Sigmoid colon (tissue), 7 donors: ENCODE results near the gene YIPF6. TPM values are rescaled to one million over a fixed set of nuclear protein-coding genes. Genes with fewer than 3 reads are reported as not detected.
A peak's percentile ranks its signal among the peaks of the same experiment; 100 is the strongest.

Experiments used
- DNase-seq: peaks from one replicate; pipeline ENCODE4 v3.0.0-alpha.2; 2019
- H3K27ac ChIP-seq, 4 donors: fragments of 200-600 bp; sonication (generic); one replicate each; pipeline ENCODE4 v1.5.1; 2016 to 2019; ENCODE audit warnings: mild to moderate bottlenecking in 1 of 4
- H3K27me3 ChIP-seq, 3 donors: fragments of 200-600 bp; sonication (generic); one replicate each; pipeline ENCODE4 v1.5.1; 2019; ENCODE audit warnings: mild to moderate bottlenecking in 1 of 3
- H3K36me3 ChIP-seq, 4 donors: fragments of 200-600 bp; sonication (generic); one replicate each; pipeline ENCODE4 v1.5.1; 2016 to 2019
- H3K4me1 ChIP-seq, 4 donors: fragments of 200-600 bp; sonication (generic); one replicate each; pipeline ENCODE4 v1.5.1; 2017 to 2019
- H3K4me3 ChIP-seq, 4 donors: fragments of 200-600 bp; sonication (generic); one replicate each; pipeline ENCODE4 v1.5.1; 2017 to 2019; ENCODE audit warnings: mild to moderate bottlenecking in 2 of 4, moderate library complexity in 1 of 4
- H3K9me3 ChIP-seq, 4 donors: fragments of 200-600 bp in 3 of 4; sonication (generic) in 3 of 4; one replicate each; pipeline versions ENCODE4 v1.5.1 to v1.6.1; 2013 to 2019
- CTCF ChIP-seq, 4 experiments: fragments of 450-650 bp in 3 of 4; fragments of 200-600 bp in 1 of 4; IDR thresholded peaks; one replicate each; pipeline ENCODE4 v1.5.1; 2016 to 2019; ENCODE audit warnings: antibody characterized with exemption in 4 of 4, mild to moderate bottlenecking in 3 of 4, moderate library complexity in 2 of 4
- EP300 ChIP-seq, 4 donors: sonication (generic); formaldehyde crosslinking; IDR thresholded peaks; one replicate each; pipeline ENCODE4 v1.6.1; 2017; ENCODE audit warnings: antibody characterized with exemption in 4 of 4
- POLR2A ChIP-seq, 2 donors: fragments of 450-650 bp; IDR thresholded peaks; one replicate each; pipeline ENCODE4 v1.6.1; 2016; ENCODE audit warnings: antibody characterized with exemption in 2 of 2, mild to moderate bottlenecking in 2 of 2, moderate library complexity in 2 of 2
- POLR2AphosphoS5 ChIP-seq, 4 donors: sonication (generic); formaldehyde crosslinking; IDR thresholded peaks; one replicate each; pipeline ENCODE4 v1.6.1; 2017; ENCODE audit warnings: antibody characterized with exemption in 4 of 4
- WGBS, 2 donors: extraction: QIAGEN DNeasy Blood & Tissue Kit; methylation state at CpG; one replicate each; pipeline ENCODE4 v1.1.7; 2013; 5-methylcytosine and 5-hydroxymethylcytosine counted together
- intact Hi-C: fragments of 100-400 bp; cut with DNase I; formaldehyde crosslinking; loops from one replicate; pipeline ENCODE4 v1.15.1; 2023
- polyA plus RNA-seq, 3 donors: library from polyadenylated mRNA; stranded (reverse); fragments of 200-250 nt; gene quantifications; one replicate each; pipeline ENCODE4 v1.2.3, GENCODE V29; 2013
- total RNA-seq, 4 donors: library from RNA; depleted of rRNA; stranded (reverse); fragments of >200 nt; gene quantifications; one replicate each; pipeline ENCODE4 v1.1.0, GENCODE V29; 2016
- donor health status: healthy with polysubstance abuse.
- donor health status: Bipolar disorder and iron deficiency.
- donor health status: healthy.

The YIPF6 gene
- total and polyA plus RNA-seq, 7 donors, result 7.2 to 36.1 (median 21.9) TPM

GRCh38 chrX:68461093-68461492, 37.8 kb upstream of the YIPF6 start:
- Histone ChIP-seq H3K36me3 (no peaks in the 10 kb centered on the region), H3K4me3 (no peak overlapping the region), H3K27ac (no peak overlapping the region), H3K9me3 (no peaks in the 10 kb centered on the region), H3K4me1 (no peaks in the 10 kb centered on the region), H3K27me3 (no peaks in the 10 kb centered on the region)
- intact Hi-C loops, result no loop called here
- 55 to 58% methylated on average over 6 of the region's 6 CpGs for WGBS, 2 donors
- TF ChIP-seq POLR2A (IDR thresholded peaks at IDR 0.05), result no peak
- TF ChIP-seq CTCF (IDR thresholded peaks at IDR 0.05), result no peak
- TF ChIP-seq POLR2AphosphoS5 (IDR thresholded peaks at IDR 0.05), result no peak
- TF ChIP-seq EP300 (IDR thresholded peaks at IDR 0.05), result no peak
- DNase-seq, result no peak

DNA sequence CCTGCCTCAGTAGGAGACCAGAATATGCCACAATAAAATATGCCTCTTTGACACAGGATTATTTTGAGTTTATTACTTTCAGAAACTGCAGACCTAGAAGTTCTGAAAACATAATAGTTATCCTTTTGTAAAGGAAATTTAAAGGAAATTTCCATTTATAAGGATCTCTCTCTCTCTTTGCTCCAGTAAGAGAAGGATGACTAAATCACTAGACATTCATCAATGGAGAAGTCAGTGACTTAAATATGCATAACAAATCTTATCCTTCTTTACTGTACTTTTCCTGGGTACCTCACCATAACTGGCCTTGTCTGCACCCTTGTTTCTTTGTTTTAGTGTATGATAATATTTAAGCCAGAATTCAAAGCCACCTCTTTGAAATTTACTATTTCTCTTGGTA, 37.3 kb upstream of the YIPF6 start:
- intact Hi-C loops, result no loop called here
- no peak overlapping the region for H3K4me3 ChIP-seq
- no peak for TF ChIP-seq EP300 (IDR thresholded peaks at IDR 0.05)
- no peak for TF ChIP-seq POLR2AphosphoS5 (IDR thresholded peaks at IDR 0.05)
- no peak for TF ChIP-seq POLR2A (IDR thresholded peaks at IDR 0.05)
- no peak for TF ChIP-seq CTCF (IDR thresholded peaks at IDR 0.05)

DNA sequence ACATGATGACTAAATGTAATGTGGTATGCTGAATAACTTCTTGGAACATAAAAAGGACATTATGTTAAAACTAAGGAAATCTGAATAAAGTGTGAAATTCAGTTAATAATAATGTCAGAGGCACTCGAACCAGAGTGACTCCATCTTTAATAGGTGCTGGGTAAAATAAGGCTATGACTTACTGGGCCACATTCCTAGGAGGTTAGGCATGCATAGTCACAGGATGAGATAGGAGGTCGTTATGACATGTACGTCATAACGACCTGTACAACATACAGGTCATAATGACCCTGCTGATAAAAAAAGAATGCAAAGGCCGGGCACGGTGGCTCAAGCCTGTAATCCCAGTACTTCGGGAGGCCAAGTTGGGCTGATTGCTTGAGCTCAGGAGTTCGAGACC, 36.7 kb upstream of the YIPF6 start:
- no peak overlapping the region for H3K4me3 ChIP-seq
- no peaks in the 10 kb centered on the region for H3K36me3 ChIP-seq
- no peak overlapping the region for H3K27ac ChIP-seq
- no peak for DNase-seq
- 56 to 71% methylated on average over 8 of the region's 8 CpGs for WGBS, 2 donors
- no peaks in the 10 kb centered on the region for H3K4me1 ChIP-seq
- H3K27me3 ChIP-seq, result no peaks in the 10 kb centered on the region
- TF ChIP-seq POLR2AphosphoS5 (IDR thresholded peaks at IDR 0.05), result no peak
- TF ChIP-seq CTCF (IDR thresholded peaks at IDR 0.05), result no peak
- no peak for TF ChIP-seq EP300 (IDR thresholded peaks at IDR 0.05)
- no peak for TF ChIP-seq POLR2A (IDR thresholded peaks at IDR 0.05)
- intact Hi-C loops, result loop anchor here (1.0 kb wide), 1 partner anchor 265 kb away; no protein-coding TSS in a partner anchor
- no peaks in the 10 kb centered on the region for H3K9me3 ChIP-seq

More for the DNA sequence above, 37.3 kb upstream of the YIPF6 start:
- no peaks in the 10 kb centered on the region for H3K9me3 ChIP-seq
- no peak for DNase-seq
- no peak overlapping the region for H3K27ac ChIP-seq
- H3K36me3 ChIP-seq, result no peaks in the 10 kb centered on the region
- H3K4me1 ChIP-seq, result no peaks in the 10 kb centered on the region
- no peaks in the 10 kb centered on the region for H3K27me3 ChIP-seq

- no peak for DNase-seq
- Histone ChIP-seq H3K27ac (no peak overlapping the region), H3K9me3 (no peaks in the 10 kb centered on the region), H3K4me3 (no peak overlapping the region), H3K36me3 (no peaks in the 10 kb centered on the region), H3K4me1 (no peaks in the 10 kb centered on the region), H3K27me3 (no peaks in the 10 kb centered on the region)
- intact Hi-C loops, result loop anchor here (1.0 kb wide), 1 partner anchor 265 kb away; no protein-coding TSS in a partner anchor
- 28 to 35% methylated on average over 8 of the region's 8 CpGs for WGBS, 2 donors
- TF ChIP-seq POLR2AphosphoS5 (IDR thresholded peaks at IDR 0.05) (no peak), POLR2A (IDR thresholded peaks at IDR 0.05) (no peak), EP300 (IDR thresholded peaks at IDR 0.05) (no peak), CTCF (IDR thresholded peaks at IDR 0.05) (peak; percentile 22 to 49 (median 29))
Observed at GRCh38 chrX:68462653-68463052, 36.2 kb upstream of the YIPF6 start.

DNA sequence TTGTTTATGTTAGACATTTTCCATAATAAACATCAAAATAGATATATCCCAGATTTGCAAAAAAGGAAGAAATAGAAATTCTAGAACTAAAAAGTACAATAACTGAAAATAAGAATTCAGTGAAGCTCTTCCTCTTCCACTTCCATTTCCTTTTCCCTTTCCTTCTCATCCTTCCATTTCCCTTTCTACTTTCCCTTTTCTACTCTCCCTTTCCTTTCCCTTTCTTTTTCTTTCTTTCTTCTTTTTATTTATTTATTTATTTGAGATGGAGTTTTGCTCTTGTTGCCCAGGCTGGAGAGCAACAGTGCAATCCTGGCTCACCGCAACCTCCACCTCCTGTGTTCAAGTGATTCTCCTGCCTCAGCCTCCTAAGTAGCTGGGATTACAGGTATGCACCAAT, 35.0 kb upstream of the YIPF6 start:
- no peak overlapping the region for H3K27ac ChIP-seq
- H3K4me1 ChIP-seq, result no peaks in the 10 kb centered on the region
- DNase-seq, result no peak
- H3K9me3 ChIP-seq, result no peaks in the 10 kb centered on the region
- TF ChIP-seq POLR2A (IDR thresholded peaks at IDR 0.05), result no peak
- no peak for TF ChIP-seq EP300 (IDR thresholded peaks at IDR 0.05)
- TF ChIP-seq POLR2AphosphoS5 (IDR thresholded peaks at IDR 0.05), result no peak
- TF ChIP-seq CTCF (IDR thresholded peaks at IDR 0.05), result no peak
- WGBS, 2 donors, result 97 to 100% methylated on average over 1 of the region's 1 CpG
- H3K4me3 ChIP-seq, result no peak overlapping the region
- H3K36me3 ChIP-seq, result no peaks in the 10 kb centered on the region
- intact Hi-C loops, result no loop called here
- H3K27me3 ChIP-seq, result no peaks in the 10 kb centered on the region
